NCI-H226 (cell line): ENCODE data around the gene CEP97.

Experiments
- DNase-seq: peaks from one replicate; pipeline ENCODE4 v3.0.0-alpha.2; 2015

CEP97 gene

DNA sequence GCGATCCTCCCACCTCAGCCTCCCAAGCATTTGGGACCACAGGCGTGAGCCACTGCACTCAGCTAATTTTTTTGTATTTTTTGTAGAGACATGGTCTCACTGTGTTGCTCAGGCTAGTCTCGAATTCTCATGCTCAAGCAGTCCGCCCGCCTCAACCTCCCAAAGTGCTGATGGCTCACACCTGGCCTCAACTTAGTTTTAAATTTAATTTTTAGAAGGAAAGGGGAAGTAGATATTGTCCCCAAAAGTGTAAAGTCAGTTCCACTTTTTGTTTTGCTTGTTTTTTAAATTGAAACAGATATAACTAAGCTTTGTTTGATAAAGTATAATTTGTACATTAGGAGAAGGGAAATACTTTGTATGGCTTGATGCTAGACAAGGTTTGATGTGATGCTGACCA is 93.6 kb downstream of the CEP97 start:
- no peak for DNase-seq

DNA sequence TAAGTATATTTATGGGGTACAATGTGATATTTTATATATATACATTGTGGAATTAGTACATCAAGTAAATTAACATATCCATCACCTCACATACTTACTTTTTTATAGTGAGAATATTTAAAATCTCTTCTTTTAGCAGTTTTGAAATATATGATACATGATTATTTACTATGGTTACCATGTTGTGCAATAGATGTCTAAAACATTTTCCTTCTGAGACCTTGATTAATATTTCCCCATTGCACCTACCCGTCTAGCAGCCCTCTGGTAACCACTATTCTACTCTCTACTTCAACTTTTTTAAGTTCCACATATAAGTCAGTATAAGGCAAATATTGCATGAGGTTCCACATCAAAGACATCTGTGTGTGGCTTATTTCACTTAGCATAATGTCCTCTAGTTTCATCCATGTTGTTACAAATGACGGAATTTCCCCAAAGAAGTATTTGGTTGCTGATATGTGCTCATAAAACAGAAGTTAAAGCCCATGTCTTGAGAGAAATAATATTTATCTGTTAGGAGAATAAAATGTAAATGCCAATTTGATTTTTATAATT is 95.3 kb downstream of the CEP97 start:
- no peak for DNase-seq
